SK-N-SH treated with all-trans-retinoic acid at 6 μM for 48 hours (cell line): ENCODE measurements around the gene RASSF10.

ENCODE experiments used
- ARNTL ChIP-seq: fragments of 450-650 bp; formaldehyde crosslinking; IDR thresholded peaks from 2 replicates; pipeline ENCODE4 v1.5.0; 2020; ENCODE audit warnings: low read depth, mild to moderate bottlenecking, moderate library complexity, borderline replicate concordance
- BACH2 ChIP-seq: fragments of 250-450 bp; sonication (Bioruptor Pico); IDR thresholded peaks from 2 replicates; pipeline ENCODE4 v1.9.0; 2021; ENCODE audit warnings: mild to moderate bottlenecking, borderline replicate concordance
- ESRRG ChIP-seq: fragments of 250-450 bp; sonication (Bioruptor Pico); IDR thresholded peaks from 2 replicates; pipeline ENCODE4 v1.6.1; 2021; ENCODE audit warnings: mild to moderate bottlenecking
- OSR1 ChIP-seq: fragments of 250-450 bp; sonication (Bioruptor Pico); IDR thresholded peaks from 2 replicates; pipeline ENCODE4 v1.8.0; 2022; ENCODE audit warnings: moderate library complexity, mild to moderate bottlenecking, inconsistent platforms
- RARB ChIP-seq: fragments of 250-450 bp; sonication (Bioruptor Pico); IDR thresholded peaks from 2 replicates; pipeline ENCODE4 v1.8.0; 2021; ENCODE audit warnings: mild to moderate bottlenecking, moderate library complexity
- TCF4 ChIP-seq: fragments of 250-450 bp; sonication (Bioruptor Pico); IDR thresholded peaks from 2 replicates; pipeline ENCODE4 v1.8.0; 2021; ENCODE audit warnings: mild to moderate bottlenecking, moderate library complexity, borderline replicate concordance
- TOX ChIP-seq: fragments of 250-450 bp; sonication (Bioruptor Pico); IDR thresholded peaks from 2 replicates; pipeline ENCODE4 v1.8.0; 2021; ENCODE audit warnings: mild to moderate bottlenecking, moderate library complexity, borderline replicate concordance
- ZC3H10 ChIP-seq: fragments of 250-450 bp; sonication (Bioruptor Pico); IDR thresholded peaks from 2 replicates; pipeline ENCODE4 v1.5.1; 2021; ENCODE audit warnings: mild to moderate bottlenecking, moderate library complexity
- ZFP30 ChIP-seq: fragments of 450-650 bp; formaldehyde crosslinking; IDR thresholded peaks from 2 replicates; pipeline ENCODE4 v1.5.0; 2022; ENCODE audit warnings: mild to moderate bottlenecking, moderate library complexity
- ZNF565 ChIP-seq: fragments of 450-650 bp; formaldehyde crosslinking; conservative IDR thresholded peaks from 2 replicates; pipeline ENCODE4 v1.5.0; 2020; ENCODE audit warnings: low read depth, mild to moderate bottlenecking, moderate library complexity
- ZNF70 ChIP-seq: fragments of 450-650 bp; formaldehyde crosslinking; IDR thresholded peaks from 2 replicates; pipeline ENCODE4 v1.5.0; 2020; ENCODE audit warnings: mild to moderate bottlenecking, moderate library complexity
- TF ChIP-seq, protein P1 (sequence below): fragments of 250-450 bp; sonication (Bioruptor Pico); IDR thresholded peaks from 2 replicates; pipeline ENCODE4 v1.5.1; 2020; ENCODE audit warnings: low read depth, mild to moderate bottlenecking, moderate library complexity

DNA sequence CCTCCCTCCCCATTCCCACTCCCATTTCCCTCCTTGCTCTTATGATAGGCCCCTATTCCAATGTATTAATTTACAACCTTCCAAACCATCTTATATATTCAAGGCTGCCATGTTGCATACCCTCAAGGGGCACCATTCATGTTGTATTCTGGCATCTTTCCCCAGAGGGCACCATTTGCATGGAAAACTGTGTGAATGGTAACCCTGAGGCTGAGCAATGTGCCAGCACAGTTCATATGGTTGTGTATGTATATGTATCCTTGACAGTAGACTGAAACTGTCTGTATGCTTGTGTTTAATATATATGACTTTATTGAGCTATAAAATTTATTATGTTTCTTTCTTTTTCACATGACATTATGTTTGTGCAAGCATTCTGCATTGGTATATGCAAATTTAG, 7.3 kb downstream of the RASSF10 start:
- TF ChIP-seq, protein P1, sequence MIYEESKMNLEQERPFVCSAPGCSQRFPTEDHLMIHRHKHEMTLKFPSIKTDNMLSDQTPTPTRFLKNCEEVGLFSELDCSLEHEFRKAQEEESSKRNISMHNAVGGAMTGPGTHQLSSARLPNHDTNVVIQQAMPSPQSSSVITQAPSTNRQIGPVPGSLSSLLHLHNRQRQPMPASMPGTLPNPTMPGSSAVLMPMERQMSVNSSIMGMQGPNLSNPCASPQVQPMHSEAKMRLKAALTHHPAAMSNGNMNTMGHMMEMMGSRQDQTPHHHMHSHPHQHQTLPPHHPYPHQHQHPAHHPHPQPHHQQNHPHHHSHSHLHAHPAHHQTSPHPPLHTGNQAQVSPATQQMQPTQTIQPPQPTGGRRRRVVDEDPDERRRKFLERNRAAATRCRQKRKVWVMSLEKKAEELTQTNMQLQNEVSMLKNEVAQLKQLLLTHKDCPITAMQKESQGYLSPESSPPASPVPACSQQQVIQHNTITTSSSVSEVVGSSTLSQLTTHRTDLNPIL (CRISPR knock-in tag): no peak
- no peak for TF ChIP-seq ZFP30 (CRISPR knock-in tag)
- no peak for TF ChIP-seq ZNF70 (CRISPR knock-in tag)
- no peak for TF ChIP-seq ZNF565 (CRISPR knock-in tag)
- no peak for TF ChIP-seq RARB (CRISPR knock-in tag)
- TF ChIP-seq OSR1: no peak
- no peak for TF ChIP-seq TCF4 (CRISPR knock-in tag)
- TF ChIP-seq ARNTL (CRISPR knock-in tag): no peak
- TF ChIP-seq ZC3H10: no peak
- no peak for TF ChIP-seq ESRRG (CRISPR knock-in tag)
- TF ChIP-seq TOX (CRISPR knock-in tag): no peak
- TF ChIP-seq BACH2: no peak
